Muscle layer of duodenum (tissue), 2 donors: ENCODE results near the gene TSPAN4.

Experiments
- H3K27ac ChIP-seq: one replicate; pipeline ENCODE4 v1.7.0; 2013; ENCODE audit warnings: mild to moderate bottlenecking, low read length
- H3K27me3 ChIP-seq: one replicate; pipeline ENCODE4 v1.7.0; 2013; ENCODE audit warnings: low read depth, mild to moderate bottlenecking, control low read depth, low read length
- H3K36me3 ChIP-seq, 2 donors: one replicate each; pipeline ENCODE4 v1.7.0; 2013; ENCODE audit warnings: low read length in 2 of 2, control low read depth in 1 of 2, mild to moderate bottlenecking in 1 of 2; ENCODE audit not compliant: insufficient read depth in 2 of 2, control insufficient read depth in 1 of 2
- H3K4me1 ChIP-seq, 2 donors: one replicate each; pipeline ENCODE4 v1.7.0; 2013; ENCODE audit warnings: low read length in 2 of 2, mild to moderate bottlenecking in 2 of 2, control low read depth in 1 of 2, moderate library complexity in 1 of 2; ENCODE audit not compliant: insufficient read depth in 2 of 2, control insufficient read depth in 1 of 2
- H3K4me3 ChIP-seq, 2 donors: one replicate each; pipeline ENCODE4 v1.7.0; 2013; ENCODE audit warnings: low read length in 2 of 2, low read depth in 1 of 2, mild to moderate bottlenecking in 1 of 2
- H3K9me3 ChIP-seq, 2 donors: one replicate each; pipeline ENCODE4 v1.7.0; 2013; ENCODE audit warnings: low read length in 2 of 2, control low read depth in 1 of 2, mild to moderate bottlenecking in 1 of 2; ENCODE audit not compliant: control insufficient read depth in 1 of 2
- donor health status: healthy.

The TSPAN4 gene

GRCh38 chr11:904380-904779, 61.7 kb downstream of the TSPAN4 start:
- H3K36me3 ChIP-seq, result peaks cover 31 to 65% of the 10 kb centered on the region in 2 donors
- peaks cover 0 to 3% of the 10 kb centered on the region in 2 donors for H3K4me1 ChIP-seq
- no peak overlapping the region for H3K4me3 ChIP-seq
- no peak overlapping the region for H3K27ac ChIP-seq
- H3K27me3 ChIP-seq, result no peaks in the 10 kb centered on the region
- H3K9me3 ChIP-seq, result no peaks in the 10 kb centered on the region

- Histone ChIP-seq H3K27ac (no peak overlapping the region), H3K4me3 (no peak overlapping the region), H3K4me1 (peaks cover 0 to 13% of the 10 kb centered on the region in 2 donors), H3K27me3 (no peaks in the 10 kb centered on the region), H3K9me3 (no peaks in the 10 kb centered on the region), H3K36me3 (peaks cover 24 to 49% of the 10 kb centered on the region in 2 donors)
Measured at GRCh38 chr11:905952-906351, 63.3 kb downstream of the TSPAN4 start.

DNA sequence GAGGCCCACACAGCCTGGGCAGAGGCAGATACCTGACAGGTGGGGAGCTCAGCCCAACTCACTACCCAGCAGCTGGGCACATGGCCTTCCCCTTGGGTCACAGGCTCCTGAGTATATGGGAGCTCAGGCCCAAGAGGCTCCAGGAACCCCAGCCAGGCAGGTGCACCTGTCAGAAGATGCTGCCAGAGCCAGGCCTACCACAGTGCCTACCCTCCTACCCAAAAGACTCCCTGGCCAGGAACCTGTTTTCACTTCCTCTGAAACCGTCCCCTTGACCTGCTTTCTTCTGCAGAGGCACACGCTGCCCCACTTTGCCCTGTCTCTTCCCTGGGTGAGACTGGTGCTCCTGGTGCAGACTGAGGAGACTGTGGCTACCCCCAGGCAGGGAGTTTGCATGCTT, 65.0 kb downstream of the TSPAN4 start:
- H3K27me3 ChIP-seq, result no peaks in the 10 kb centered on the region
- no peak overlapping the region for H3K27ac ChIP-seq
- peaks cover 13 to 32% of the 10 kb centered on the region in 2 donors for H3K36me3 ChIP-seq
- H3K4me1 ChIP-seq, result peaks cover 0 to 20% of the 10 kb centered on the region in 2 donors
- H3K9me3 ChIP-seq, result no peaks in the 10 kb centered on the region
- H3K4me3 ChIP-seq, result no peak overlapping the region

DNA sequence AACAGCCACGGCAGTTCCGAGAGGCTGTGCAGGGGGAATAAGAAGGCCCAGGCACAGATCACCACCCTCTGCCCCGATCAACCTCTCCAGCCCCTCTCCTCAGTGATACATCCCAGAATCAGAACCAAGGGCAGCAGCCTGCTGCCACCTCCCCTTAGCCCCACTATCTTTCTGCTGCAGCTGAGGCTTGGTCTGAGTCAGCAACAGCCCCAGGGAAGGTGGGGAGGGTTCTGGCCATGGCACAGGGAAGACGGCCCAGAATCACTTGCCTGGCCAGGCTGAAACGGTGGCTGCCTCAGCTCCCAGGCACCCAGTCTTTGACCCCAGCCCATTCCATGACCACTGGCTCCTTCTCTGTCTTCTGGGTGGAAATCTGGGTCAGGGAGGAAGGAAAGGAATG, 65.6 kb downstream of the TSPAN4 start:
- Histone ChIP-seq H3K36me3 (peaks cover 9 to 26% of the 10 kb centered on the region in 2 donors), H3K27ac (no peak overlapping the region)

GRCh38 chr11:909406-909805, 66.8 kb downstream of the TSPAN4 start:
- Histone ChIP-seq H3K36me3 (peaks cover 3 to 15% of the 10 kb centered on the region in 2 donors), H3K9me3 (no peaks in the 10 kb centered on the region), H3K27me3 (no peaks in the 10 kb centered on the region), H3K27ac (no peak overlapping the region), H3K4me3 (no peak overlapping the region), H3K4me1 (peaks cover 0 to 20% of the 10 kb centered on the region in 2 donors)

More for the DNA sequence above, 65.6 kb downstream of the TSPAN4 start:
- H3K27me3 ChIP-seq, result no peaks in the 10 kb centered on the region
- H3K4me1 ChIP-seq, result peaks cover 0 to 20% of the 10 kb centered on the region in 2 donors
- no peaks in the 10 kb centered on the region for H3K9me3 ChIP-seq
- no peak overlapping the region for H3K4me3 ChIP-seq

- H3K36me3 ChIP-seq, result peaks cover 0 to 8% of the 10 kb centered on the region in 2 donors
- no peaks in the 10 kb centered on the region for H3K27me3 ChIP-seq
- peak overlapping the region; percentile 67 to 96 for H3K4me3 ChIP-seq
- H3K27ac ChIP-seq, result no peak overlapping the region
- H3K4me1 ChIP-seq, result peaks cover 0 to 20% of the 10 kb centered on the region in 2 donors
- no peaks in the 10 kb centered on the region for H3K9me3 ChIP-seq
Measured at GRCh38 chr11:910044-910588, 67.5 kb downstream of the TSPAN4 start.

- H3K9me3 ChIP-seq, result no peaks in the 10 kb centered on the region
- H3K36me3 ChIP-seq, result peaks cover 0 to 8% of the 10 kb centered on the region in 2 donors
- no peak within 1 kb of the TSS for H3K27ac ChIP-seq
- peak within 1 kb of the TSS; percentile 67 to 96 for H3K4me3 ChIP-seq
- H3K4me1 ChIP-seq, result peaks cover 0 to 20% of the 10 kb centered on the region in 2 donors
- H3K27me3 ChIP-seq, result no peaks in the 10 kb centered on the region
Measured at GRCh38 chr11:910589-911030, 68.0 kb downstream of the TSPAN4 start, which contains the start of gene CHID1. Gene CHID1 (minus strand): TSS chr11:910810. CDS start chr11:904816, 5,994 bp downstream.

DNA sequence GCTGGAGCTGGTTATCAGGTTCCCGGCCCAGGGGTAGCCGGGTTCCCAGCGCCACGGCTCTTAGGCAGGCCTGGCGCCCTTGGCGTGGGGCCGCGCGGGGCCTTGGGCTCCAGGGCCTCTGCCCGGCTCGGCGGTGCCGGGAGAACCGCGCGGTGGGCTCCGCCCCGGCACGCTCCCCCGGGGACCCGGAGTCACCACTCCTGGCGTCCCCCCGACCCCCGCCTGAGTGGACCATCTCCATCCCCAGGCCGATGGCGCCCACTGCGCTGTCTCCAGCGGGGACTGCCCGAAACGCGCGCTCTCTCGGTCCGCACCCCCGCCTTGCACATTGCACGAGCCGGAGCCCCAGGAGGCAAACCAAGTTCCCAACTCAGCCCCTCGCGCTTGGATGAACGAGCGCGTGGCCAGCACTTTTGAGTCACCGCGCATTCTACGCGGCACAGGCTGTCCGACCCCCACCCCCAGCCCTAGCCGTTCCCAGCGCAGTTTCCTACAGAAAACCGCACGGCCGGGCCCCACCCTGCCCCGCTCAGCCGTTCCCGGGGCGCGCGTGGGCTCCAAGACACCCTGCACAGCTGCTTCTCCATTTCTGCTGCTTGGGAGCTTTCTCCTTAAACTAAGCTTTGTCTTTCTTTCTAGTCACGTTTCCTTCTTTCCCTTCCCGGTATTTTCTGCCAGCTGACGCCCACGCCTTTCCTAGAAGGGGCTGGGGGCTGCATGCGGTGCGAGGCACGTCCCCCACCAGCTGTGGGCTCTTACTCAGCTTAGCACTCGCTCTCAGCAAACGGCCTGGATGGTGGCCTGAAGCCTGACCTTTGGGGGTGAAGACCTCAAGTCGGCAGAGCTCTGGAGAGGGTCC, 68.6 kb downstream of the TSPAN4 start:
- peaks cover 0 to 20% of the 10 kb centered on the region in 2 donors for H3K4me1 ChIP-seq
- no peaks in the 10 kb centered on the region for H3K27me3 ChIP-seq
- H3K4me3 ChIP-seq, result peak overlapping the region; percentile 39 to 96
- H3K9me3 ChIP-seq, result no peaks in the 10 kb centered on the region
- no peak overlapping the region for H3K27ac ChIP-seq
- peaks cover 0 to 6% of the 10 kb centered on the region in 2 donors for H3K36me3 ChIP-seq

DNA sequence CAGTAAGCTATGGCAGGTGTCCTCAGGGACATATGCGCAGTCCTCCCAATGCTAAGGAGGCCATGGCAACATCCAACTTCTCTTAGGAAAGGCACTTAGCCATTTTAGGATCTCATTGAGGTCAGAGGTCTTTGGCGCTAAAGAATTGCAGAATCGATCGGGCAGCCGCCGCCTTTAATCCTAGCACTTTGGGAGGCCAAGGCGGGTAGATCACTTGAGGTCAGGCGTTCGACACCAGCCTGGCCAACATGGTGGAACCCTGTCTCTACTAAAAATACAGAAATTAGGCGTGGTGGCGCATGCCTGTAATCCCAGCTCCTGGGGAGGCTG, 69.2 kb downstream of the TSPAN4 start:
- Histone ChIP-seq H3K27me3 (no peaks in the 10 kb centered on the region), H3K4me3 (peak overlapping the region; percentile 39 to 96), H3K4me1 (peaks cover 0 to 20% of the 10 kb centered on the region in 2 donors), H3K27ac (no peak overlapping the region), H3K36me3 (peaks cover 0 to under 1% of the 10 kb centered on the region in 2 donors), H3K9me3 (no peaks in the 10 kb centered on the region)

GRCh38 chr11:912266-912665, 69.6 kb downstream of the TSPAN4 start:
- H3K9me3 ChIP-seq, result no peaks in the 10 kb centered on the region
- H3K27me3 ChIP-seq, result no peaks in the 10 kb centered on the region
- no peak overlapping the region for H3K4me3 ChIP-seq
- H3K27ac ChIP-seq, result no peak overlapping the region
- peaks cover 0 to 20% of the 10 kb centered on the region in 2 donors for H3K4me1 ChIP-seq
- no peaks in the 10 kb centered on the region for H3K36me3 ChIP-seq

DNA sequence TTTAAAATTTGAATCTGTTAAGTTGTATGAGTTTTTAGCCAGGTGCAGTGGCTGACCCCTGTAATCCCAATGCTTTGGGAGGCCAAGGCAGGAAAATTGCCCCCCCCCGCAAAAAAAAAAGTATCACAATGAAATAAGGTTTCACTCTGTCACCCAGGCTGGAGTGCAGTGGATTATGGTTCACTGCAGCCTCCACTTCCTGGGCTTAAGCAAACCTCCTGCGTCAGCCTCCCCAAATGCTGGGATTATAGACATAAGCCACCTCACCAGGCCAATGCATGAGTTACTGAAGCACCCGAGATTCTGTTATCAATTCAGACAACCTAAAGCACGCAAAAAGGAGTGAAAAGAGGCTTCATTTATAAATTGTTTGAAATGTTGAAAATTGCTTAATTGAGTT, 70.4 kb downstream of the TSPAN4 start:
- no peak overlapping the region for H3K27ac ChIP-seq
- H3K36me3 ChIP-seq, result no peaks in the 10 kb centered on the region
- no peak overlapping the region for H3K4me3 ChIP-seq
- no peaks in the 10 kb centered on the region for H3K9me3 ChIP-seq
- H3K27me3 ChIP-seq, result no peaks in the 10 kb centered on the region
- H3K4me1 ChIP-seq, result peaks cover 0 to 20% of the 10 kb centered on the region in 2 donors
